Sigmoid colon (tissue), 4 donors: ENCODE data around the gene PDZRN3.

Source experiments
- CTCF ChIP-seq, 4 experiments: fragments of 450-650 bp in 3 of 4; fragments of 200-600 bp in 1 of 4; IDR thresholded peaks; one replicate each; pipeline ENCODE4 v1.5.1; 2016 to 2019; ENCODE audit warnings: antibody characterized with exemption in 4 of 4, mild to moderate bottlenecking in 3 of 4, moderate library complexity in 2 of 4
- EP300 ChIP-seq, 4 donors: sonication (generic); formaldehyde crosslinking; IDR thresholded peaks; one replicate each; pipeline ENCODE4 v1.6.1; 2017; ENCODE audit warnings: antibody characterized with exemption in 4 of 4
- POLR2A ChIP-seq, 2 donors: fragments of 450-650 bp; IDR thresholded peaks; one replicate each; pipeline ENCODE4 v1.6.1; 2016; ENCODE audit warnings: antibody characterized with exemption in 2 of 2, mild to moderate bottlenecking in 2 of 2, moderate library complexity in 2 of 2
- POLR2AphosphoS5 ChIP-seq, 4 donors: sonication (generic); formaldehyde crosslinking; IDR thresholded peaks; one replicate each; pipeline ENCODE4 v1.6.1; 2017; ENCODE audit warnings: antibody characterized with exemption in 4 of 4

GRCh38 chr3:73411993-73412392, 212.7 kb downstream of the PDZRN3 start:
- TF ChIP-seq POLR2A (IDR thresholded peaks at IDR 0.05) (no peak), EP300 (IDR thresholded peaks at IDR 0.05) (no peak), CTCF (IDR thresholded peaks at IDR 0.05) (no peak), POLR2AphosphoS5 (IDR thresholded peaks at IDR 0.05) (no peak)
